ENCODE measurements around the gene PEF1. TPM values are rescaled to one million over a fixed set of nuclear protein-coding genes. Genes with fewer than 3 reads are reported as not detected.

Gene PEF1
- total and polyA plus RNA-seq, 2 of the 8 experiments (the other 6 are each of a cell fraction or from before 2014, with no cell fraction given), result 35.2 to 69.2 TPM

GRCh38 chr1:31679091-31679490 lies 34.4 kb upstream of the PEF1 start:
- H2BK15ac ChIP-seq (ENCODE audit: low read length), result no peak overlapping the region
- H4K20me1 ChIP-seq (replicated peaks in 1 of 2; ENCODE audit: control insufficient read depth in 1 of 2, insufficient read depth in 2 of 2, low read length in 2 of 2), result peaks cover 0 to 1% of the 10 kb centered on the region in 2 experiments
- FAIRE-seq (no peak), DNase-seq (ENCODE audit: low read depth in 1 of 2, low spot score in 2 of 2) (no peak)
- H3K56ac ChIP-seq (replicated peaks; ENCODE audit: insufficient read length, low read depth, low read length), result no peak overlapping the region
- no peak overlapping the region for H3K4me3 ChIP-seq (ENCODE audit: extremely low read depth in 1 of 4, insufficient read depth in 2 of 4, low read depth in 3 of 4, low read length in 4 of 4)
- no peak overlapping the region for H3K4ac ChIP-seq (replicated peaks; ENCODE audit: insufficient read length, low read depth, low read length)
- WGBS, 2 experiments (ENCODE audit: extremely low coverage in 1 of 2, insufficient coverage in 1 of 2, insufficient read length in 1 of 2, insufficient replicate concordance in 2 of 2, low coverage in 1 of 2, low lambda C conversion rate in 2 of 2, missing lambda C conversion rate in 1 of 2), result 43% methylated on average over 2 of the region's 2 CpGs; no CpG with 5 or more reads in 1 of the 2 experiments
- H2BK20ac ChIP-seq (ENCODE audit: low read length), result no peak overlapping the region
- H3K23me2 ChIP-seq (ENCODE audit: low read depth, low read length), result no peaks in the 10 kb centered on the region
- ChIA-PET POLR2A (ENCODE audit: partially characterized antibody) (interaction anchor here (0.8 to 1.6 kb wide), 8 partner anchors 10 to 110 kb away, joined by 3 to 5 read pairs (median 3); partner anchors contain the start of gene PEF1), CTCF (ENCODE audit: partially characterized antibody) (interaction anchor here (1.0 to 24.1 kb wide), 15 partner anchors 9 to 285 kb away, joined by 3 to 370 read pairs (median 7); partner anchors contain the start of gene COL16A1)
- no peak overlapping the region for H3K9ac ChIP-seq (replicated peaks in 1 of 4; ENCODE audit: extremely low read depth in 1 of 4, low read depth in 3 of 4, low read length in 3 of 4)
- H3K79me2 ChIP-seq (ENCODE audit: control insufficient read depth in 1 of 2, insufficient read depth in 2 of 2, low read length in 2 of 2), result no peaks in the 10 kb centered on the region
- no peak overlapping the region for H2AFZ ChIP-seq (ENCODE audit: low read length)
- no peak overlapping the region for H4K5ac ChIP-seq (ENCODE audit: insufficient read length, low read depth, low read length)
- no peaks in the 10 kb centered on the region for H3K9me3 ChIP-seq (ENCODE audit: insufficient read depth in 2 of 2, low read depth in 1 of 2, low read length in 1 of 2)
- H3K23ac ChIP-seq (ENCODE audit: insufficient read length), result no peak overlapping the region
- no peak for TF ChIP-seq JUN (IDR thresholded peaks at IDR 0.05; ENCODE audit: low read depth, low read length)
- no peak overlapping the region for H3K14ac ChIP-seq (ENCODE audit: insufficient read length)
- no peak overlapping the region for H2AK5ac ChIP-seq (ENCODE audit: low read depth, low read length)
- H3K36me3 ChIP-seq (ENCODE audit: control insufficient read depth in 2 of 4, insufficient read depth in 4 of 4, low read length in 3 of 4), result no peaks in the 10 kb centered on the region
- H3K4me1 ChIP-seq (replicated peaks in 1 of 4; ENCODE audit: control insufficient read depth in 3 of 4, insufficient read depth in 4 of 4, low read length in 3 of 4), result no peaks in the 10 kb centered on the region
- no peak overlapping the region for H4K8ac ChIP-seq (ENCODE audit: extremely low read depth, insufficient read depth, low read length)
- no peaks in the 10 kb centered on the region for H3K79me1 ChIP-seq (ENCODE audit: low read depth, low read length)
- no peak overlapping the region for H3K4me2 ChIP-seq (ENCODE audit: insufficient read depth in 1 of 2, low read depth in 2 of 2, low read length in 2 of 2)
- H2BK5ac ChIP-seq (ENCODE audit: low read depth, low read length), result no peak overlapping the region
- H4K91ac ChIP-seq (replicated peaks; ENCODE audit: insufficient read length, low read length), result no peak overlapping the region
- H3K27me3 ChIP-seq (replicated peaks in 1 of 4; ENCODE audit: control insufficient read depth in 3 of 4, extremely low read depth in 1 of 4, insufficient read depth in 3 of 4, low read length in 3 of 4), result no peaks in the 10 kb centered on the region
- no peak overlapping the region for H3K18ac ChIP-seq (ENCODE audit: extremely low read depth, low read length)
- no peak overlapping the region for H2BK12ac ChIP-seq (ENCODE audit: low read depth, low read length)
- no peak overlapping the region for H3K27ac ChIP-seq (ENCODE audit: low read depth, low read length)
- no peak overlapping the region for H2BK120ac ChIP-seq (replicated peaks; ENCODE audit: low read depth, low read length)
